ENCODE results near the gene BASP1.

- TF ChIP-seq CTCF (IDR thresholded peaks at IDR 0.05) (no peak), POLR2A (IDR thresholded peaks at IDR 0.05) (no peak)
Measured at GRCh38 chr5:17192191-17192590, 25.2 kb upstream of the BASP1 start.
